Stimulated activated CD4-positive, alpha-beta T cell treated with anti-CD3 and anti-CD28 coated beads, Interleukin-2, amount 100 ng/mL, for 48 hours (primary cell): ENCODE measurements around the gene RUNX1.

Experiments
- DNase-seq, 2 donors: peaks; one replicate each; pipeline ENCODE4 v3.0.0-alpha.2; 2020

Gene RUNX1

GRCh38 chr21:35058058-35058457 is 9.0 kb upstream of the RUNX1 start:
- no peak for DNase-seq

GRCh38 chr21:35057428-35057827 is 8.3 kb upstream of the RUNX1 start:
- no peak for DNase-seq

- no peak for DNase-seq
These were observed 4.4 kb upstream of the RUNX1 start for GRCh38 chr21:35053356-35054096.

- no peak for DNase-seq
These were observed 3.7 kb upstream of the RUNX1 start for GRCh38 chr21:35052801-35053200.

- DNase-seq, result peak; percentile 70 to 76
These were observed 2.3 kb upstream of the RUNX1 start for GRCh38 chr21:35051287-35051818.

- DNase-seq, result no peak
These were observed 1.5 kb upstream of the RUNX1 start for GRCh38 chr21:35050348-35051286.

- DNase-seq, result no peak
These were observed 910 bp downstream of the RUNX1 start for GRCh38 chr21:35048183-35048601.

- DNase-seq, result no peak
These were observed 2.2 kb downstream of the RUNX1 start for GRCh38 chr21:35046880-35047229.

GRCh38 chr21:35046263-35046624 is 2.9 kb downstream of the RUNX1 start:
- no peak for DNase-seq

- no peak for DNase-seq
These were observed 3.4 kb downstream of the RUNX1 start for GRCh38 chr21:35045542-35046262.

- DNase-seq, result no peak
These were observed 4.1 kb downstream of the RUNX1 start for GRCh38 chr21:35044770-35045541.

- DNase-seq, result no peak
These were observed 5.0 kb downstream of the RUNX1 start for GRCh38 chr21:35044128-35044527.

GRCh38 chr21:35043549-35043948 is 5.6 kb downstream of the RUNX1 start:
- no peak for DNase-seq

- DNase-seq, result no peak
These were observed 6.3 kb downstream of the RUNX1 start for GRCh38 chr21:35042836-35043235.

GRCh38 chr21:35041881-35042280 is 7.2 kb downstream of the RUNX1 start:
- DNase-seq, result no peak

- DNase-seq, result no peak
These were observed 8.0 kb downstream of the RUNX1 start for GRCh38 chr21:35041122-35041521.

- no peak for DNase-seq
These were observed 9.4 kb downstream of the RUNX1 start for GRCh38 chr21:35039595-35040289.

- DNase-seq, result no peak
These were observed 10.3 kb downstream of the RUNX1 start for GRCh38 chr21:35038772-35039319.

- DNase-seq, result no peak
These were observed 11.7 kb downstream of the RUNX1 start for GRCh38 chr21:35037384-35037765.

GRCh38 chr21:35036465-35037383 is 12.4 kb downstream of the RUNX1 start:
- no peak for DNase-seq
